Nephron progenitor cell (in vitro differentiated cells): ENCODE results near the gene CALU.

Experiments used
- DNase-seq: peaks from one replicate; pipeline ENCODE4 v3.0.0; 2021
- H3K27ac Mint-ChIP-seq: 2 replicates; pipeline ENCODE4 v1.8.0; 2021; ENCODE audit warnings: mild to moderate bottlenecking, moderate library complexity, mixed read lengths
- H3K27me3 Mint-ChIP-seq: 2 replicates; pipeline ENCODE4 v1.8.0; 2021; ENCODE audit warnings: mild to moderate bottlenecking, low read depth, mixed read lengths; ENCODE audit not compliant: poor library complexity
- H3K36me3 Mint-ChIP-seq: 2 replicates; pipeline ENCODE4 v1.8.0; 2021; ENCODE audit warnings: low read depth, mixed read lengths
- H3K4me1 Mint-ChIP-seq: 2 replicates; pipeline ENCODE4 v1.8.0; 2021; ENCODE audit warnings: mixed read lengths
- H3K4me3 Mint-ChIP-seq: 2 replicates; pipeline ENCODE4 v1.8.0; 2021; ENCODE audit warnings: mild to moderate bottlenecking, moderate library complexity, mixed read lengths
- H3K9me3 Mint-ChIP-seq: 2 replicates; pipeline ENCODE4 v1.8.0; 2021; ENCODE audit warnings: mild to moderate bottlenecking, moderate library complexity, mixed read lengths
- CTCF ChIP-seq: fragments of 200-600 bp; sonication (generic); IDR thresholded peaks from 2 replicates; pipeline ENCODE4 v1.5.0; 2021; ENCODE audit warnings: antibody characterized with exemption

Gene CALU

DNA sequence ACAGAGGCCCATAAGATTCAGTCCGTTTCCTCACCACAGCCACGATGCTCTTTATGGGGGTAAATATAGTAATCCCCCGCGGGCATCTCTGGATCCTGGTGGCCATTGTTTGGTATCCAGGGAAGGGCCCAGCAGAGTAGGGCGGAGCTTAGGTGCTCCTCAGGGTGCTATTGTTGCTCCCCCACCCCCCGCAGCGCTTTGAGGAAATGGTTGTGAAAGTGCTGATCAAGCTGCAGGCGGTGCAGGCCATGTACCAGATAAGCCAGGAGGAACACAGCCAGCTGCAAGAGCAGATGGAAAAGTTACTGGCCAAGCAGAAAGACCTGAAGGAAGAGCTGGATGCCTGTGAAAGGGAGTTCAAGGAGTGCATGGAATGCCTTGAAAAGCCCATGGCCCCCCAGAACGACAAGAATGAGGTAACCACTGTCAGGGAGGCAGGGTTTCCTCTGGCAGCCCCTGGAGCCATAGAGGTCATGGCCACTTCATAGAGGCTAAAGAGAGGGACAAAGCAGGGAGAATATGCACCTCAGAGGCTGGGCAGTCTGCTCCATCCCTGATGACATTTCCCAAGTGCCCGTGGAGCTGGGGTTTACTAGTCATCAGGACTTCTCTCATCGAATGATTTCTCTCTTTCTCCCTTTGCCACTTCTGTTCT lies 73.5 kb downstream of the CALU start:
- no peak overlapping the region for H3K4me3 Mint-ChIP-seq
- H3K9me3 Mint-ChIP-seq: no peaks in the 10 kb centered on the region
- H3K4me1 Mint-ChIP-seq: peaks cover 5% of the 10 kb centered on the region
- H3K36me3 Mint-ChIP-seq: peaks cover 28% of the 10 kb centered on the region
- TF ChIP-seq CTCF: no peak
- DNase-seq: no peak
- no peak overlapping the region for H3K27ac Mint-ChIP-seq
- H3K27me3 Mint-ChIP-seq: peaks cover 3% of the 10 kb centered on the region

- no peaks in the 10 kb centered on the region for H3K9me3 Mint-ChIP-seq
These were observed 75.3 kb downstream of the CALU start for GRCh38 chr7:128814499-128814898.

DNA sequence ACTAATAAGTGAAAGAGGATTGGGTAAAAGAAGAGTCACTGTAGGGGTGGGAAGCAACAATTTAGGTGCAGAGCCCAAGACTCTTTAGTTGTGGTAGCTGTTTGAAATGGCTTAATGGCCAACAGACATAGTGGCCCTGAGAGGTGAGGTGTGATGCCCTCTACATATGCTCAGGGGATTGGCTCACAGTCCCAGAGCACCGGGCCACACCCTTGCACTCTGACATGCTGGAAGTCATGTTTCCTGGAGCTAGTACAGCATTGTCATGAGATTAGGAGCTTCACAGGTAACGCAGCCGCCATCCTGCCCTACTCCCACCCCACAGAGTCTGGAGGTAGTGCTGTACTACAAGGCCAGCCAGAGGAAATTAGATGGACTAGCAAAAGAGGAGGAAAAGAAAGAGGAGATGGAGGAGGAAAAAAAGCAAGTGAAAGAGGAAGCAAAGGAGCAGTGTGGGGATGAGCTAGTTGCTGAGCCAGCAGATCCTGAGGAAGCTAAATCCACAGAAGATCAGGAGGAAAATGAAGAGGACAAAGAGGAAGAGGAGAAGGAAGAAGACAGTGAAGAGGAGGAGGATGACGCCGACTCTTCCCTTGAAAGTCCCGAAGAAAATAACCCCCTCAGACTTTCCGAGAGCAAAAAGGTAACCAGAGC lies 76.3 kb downstream of the CALU start:
- H3K27me3 Mint-ChIP-seq: peaks cover 3% of the 10 kb centered on the region
- DNase-seq: no peak
- peaks cover 10% of the 10 kb centered on the region for H3K4me1 Mint-ChIP-seq
- H3K9me3 Mint-ChIP-seq: no peaks in the 10 kb centered on the region
- peaks cover 16% of the 10 kb centered on the region for H3K36me3 Mint-ChIP-seq
- no peak overlapping the region for H3K4me3 Mint-ChIP-seq
- TF ChIP-seq CTCF: no peak
- H3K27ac Mint-ChIP-seq: peak overlapping the region; percentile 42

More at GRCh38 chr7:128814499-128814898, 75.3 kb downstream of the CALU start:
- peaks cover 21% of the 10 kb centered on the region for H3K36me3 Mint-ChIP-seq
- peaks cover 3% of the 10 kb centered on the region for H3K27me3 Mint-ChIP-seq
- TF ChIP-seq CTCF: no peak
- H3K27ac Mint-ChIP-seq: no peak overlapping the region
- no peak for DNase-seq
- H3K4me3 Mint-ChIP-seq: no peak overlapping the region
- peaks cover 10% of the 10 kb centered on the region for H3K4me1 Mint-ChIP-seq

- Mint-ChIP-seq H3K4me3 (no peak overlapping the region), H3K27ac (no peak overlapping the region), H3K36me3 (peaks cover 16% of the 10 kb centered on the region), H3K9me3 (no peaks in the 10 kb centered on the region), H3K27me3 (peaks cover 3% of the 10 kb centered on the region), H3K4me1 (peaks cover 10% of the 10 kb centered on the region)
- no peak for DNase-seq
- no peak for TF ChIP-seq CTCF
These were observed 79.5 kb downstream of the CALU start for GRCh38 chr7:128818694-128819093.
